ENCODE data around the gene MED15. TPM values are rescaled to one million over a fixed set of nuclear protein-coding genes. Genes with fewer than 3 reads are reported as not detected.

The MED15 gene
- 94.7 and 104 TPM in 2 replicates for total RNA-seq (2022)
- percentile 75 among the genes with signal in this experiment for Bru-seq, nascent RNA
- percentile 76 among the genes with signal in this experiment for BruChase-seq, experiment 1, labeled RNA remaining after a 2-hour chase
- BruChase-seq, experiment 2, labeled RNA remaining after a 6-hour chase, result percentile 79 among the genes with signal in this experiment
- long read RNA-seq, transcript MED15-222 (9 exons, 2,733 nt), result minor isoform, 8 of 129 reads
- long read RNA-seq, transcript MED15-201 (18 exons, 3,351 nt), result minor isoform, 20 of 129 reads
- long read RNA-seq, transcript MED15-202 (17 exons, 3,252 nt), result major isoform, 23 of 129 reads
- long read RNA-seq, partial matches to known transcripts, result 28 of 129 reads
- long read RNA-seq, other reads (novel, unspliced or antisense), result 45 of 129 reads

- no peak for TF ChIP-seq CTCF (IDR thresholded peaks at IDR 0.05; ENCODE audit: insufficient read depth in 1 of 2, low read depth in 1 of 2, low read length in 1 of 2, severe bottlenecking in 1 of 2, unreplicated experiment in 1 of 2)
- ChIA-PET CTCF (interaction anchor here (1.0 to 1.1 kb wide), 2 partner anchors 60 to 89 kb away, joined by 3 to 6 read pairs; no protein-coding TSS in a partner anchor), POLR2A (interaction anchor here (0.6 to 1.0 kb wide), 3 partner anchors 12 to 91 kb away, joined by 5 to 7 read pairs (median 6); partner anchors contain the start of gene KLHL22)
- Histone ChIP-seq H3K9me3 (no peaks in the 10 kb centered on the region), H3K27me3 (replicated peaks; ENCODE audit: control insufficient read depth, insufficient read depth, low read length) (no peaks in the 10 kb centered on the region), H3K4me3 (ENCODE audit: low read depth, low read length) (peak within 1 kb of the TSS; percentile 82), H3K4me1 (peaks cover 28% of the 10 kb centered on the region), H3K36me3 (ENCODE audit: control insufficient read depth, insufficient read depth, low read length) (no peaks in the 10 kb centered on the region)
- Mint-ChIP-seq H3K4me1 (ENCODE audit: low read depth, unreplicated experiment) (peaks cover 32% of the 10 kb centered on the region), H3K27me3 (ENCODE audit: insufficient read depth, unreplicated experiment) (no peaks in the 10 kb centered on the region), H3K36me3 (ENCODE audit: insufficient read depth, unreplicated experiment) (peaks cover 7% of the 10 kb centered on the region), H3K9me3 (ENCODE audit: unreplicated experiment) (no peaks in the 10 kb centered on the region), H3K4me3 (ENCODE audit: unreplicated experiment) (peak within 1 kb of the TSS; percentile 89), H3K27ac (ENCODE audit: unreplicated experiment) (peak within 1 kb of the TSS; percentile 89)
- intact Hi-C loops (cut with micrococcal nuclease; ENCODE audit: unreplicated experiment), result no loop called here
- BruUV-seq (replicated peaks), result TSS peak; percentile 70
- peak; percentile 90 to 91 for DNase-seq
These were observed at the start of gene MED15 for GRCh38 chr22:20507253-20508066. Gene MED15, plus strand, starts transcription at chr22:20507610. Its CDS starts 69 bp downstream, at chr22:20507679.

- Histone ChIP-seq H3K9me3 (no peaks in the 10 kb centered on the region), H3K36me3 (ENCODE audit: control insufficient read depth, insufficient read depth, low read length) (no peaks in the 10 kb centered on the region), H3K27me3 (replicated peaks; ENCODE audit: control insufficient read depth, insufficient read depth, low read length) (no peaks in the 10 kb centered on the region), H3K4me3 (ENCODE audit: low read depth, low read length) (no peak overlapping the region), H3K4me1 (no peaks in the 10 kb centered on the region)
- TF ChIP-seq CTCF (IDR thresholded peaks at IDR 0.05; ENCODE audit: insufficient read depth in 1 of 2, low read depth in 1 of 2, low read length in 1 of 2, severe bottlenecking in 1 of 2, unreplicated experiment in 1 of 2), result no peak
- H3K27me3 Mint-ChIP-seq (ENCODE audit: insufficient read depth, unreplicated experiment), result no peaks in the 10 kb centered on the region
- POLR2A ChIA-PET, result no interaction called here
- CTCF ChIA-PET, result interaction anchor here (0.6 kb wide), 1 partner anchor 40 kb away, joined by 5 read pairs; no protein-coding TSS in a partner anchor
- peaks cover 8% of the 10 kb centered on the region for H3K4me1 Mint-ChIP-seq (ENCODE audit: low read depth, unreplicated experiment)
- no TSS peak for BruUV-seq (replicated peaks)
- no peaks in the 10 kb centered on the region for H3K9me3 Mint-ChIP-seq (ENCODE audit: unreplicated experiment)
- peaks cover 19% of the 10 kb centered on the region for H3K36me3 Mint-ChIP-seq (ENCODE audit: insufficient read depth, unreplicated experiment)
- H3K4me3 Mint-ChIP-seq (ENCODE audit: unreplicated experiment), result no peak overlapping the region
- intact Hi-C loops (cut with micrococcal nuclease; ENCODE audit: unreplicated experiment), result no loop called here
- no peak for DNase-seq
- no peak overlapping the region for H3K27ac Mint-ChIP-seq (ENCODE audit: unreplicated experiment)
These were observed 48.8 kb upstream of the MED15 start for GRCh38 chr22:20458530-20459151.

- H3K36me3 ChIP-seq (ENCODE audit: control insufficient read depth, insufficient read depth, low read length), result no peaks in the 10 kb centered on the region
- no peak overlapping the region for H3K4me3 ChIP-seq (ENCODE audit: low read depth, low read length)
- H3K9me3 ChIP-seq, result no peaks in the 10 kb centered on the region
- no peak for DNase-seq
- H3K27ac Mint-ChIP-seq (ENCODE audit: unreplicated experiment), result no peak overlapping the region
- BruUV-seq (replicated peaks), result no TSS peak
- H3K27me3 Mint-ChIP-seq (ENCODE audit: insufficient read depth, unreplicated experiment), result no peaks in the 10 kb centered on the region
- H3K4me1 ChIP-seq, result no peaks in the 10 kb centered on the region
- no peak for TF ChIP-seq CTCF (IDR thresholded peaks at IDR 0.05; ENCODE audit: insufficient read depth in 1 of 2, low read depth in 1 of 2, low read length in 1 of 2, severe bottlenecking in 1 of 2, unreplicated experiment in 1 of 2)
- peaks cover 19% of the 10 kb centered on the region for H3K36me3 Mint-ChIP-seq (ENCODE audit: insufficient read depth, unreplicated experiment)
- ChIA-PET POLR2A (no interaction called here), CTCF (interaction anchor here (1.1 kb wide), 1 partner anchor 30 kb away, joined by 3 read pairs; no protein-coding TSS in a partner anchor)
- intact Hi-C loops (cut with micrococcal nuclease; ENCODE audit: unreplicated experiment), result no loop called here
- peaks cover 8% of the 10 kb centered on the region for H3K4me1 Mint-ChIP-seq (ENCODE audit: low read depth, unreplicated experiment)
- no peak overlapping the region for H3K4me3 Mint-ChIP-seq (ENCODE audit: unreplicated experiment)
- no peaks in the 10 kb centered on the region for H3K9me3 Mint-ChIP-seq (ENCODE audit: unreplicated experiment)
- no peaks in the 10 kb centered on the region for H3K27me3 ChIP-seq (replicated peaks; ENCODE audit: control insufficient read depth, insufficient read depth, low read length)
These were observed 48.3 kb upstream of the MED15 start for GRCh38 chr22:20459152-20459542.

Data from Caco-2 (cell line).